KOPT-K1 (cell line): ENCODE data around the gene TRDN.

Source experiments
- H3K27ac ChIP-seq: fragments of 200-600 bp; sonication (generic); 2 replicates; pipeline ENCODE4 v1.5.1; 2016; ENCODE audit warnings: antibody characterized with exemption, mild to moderate bottlenecking, low read depth, low read length; ENCODE audit not compliant: poor library complexity, severe bottlenecking
- H3K36me3 ChIP-seq: fragments of 200-600 bp; sonication (generic); 2 replicates; pipeline ENCODE4 v1.5.1; 2017; ENCODE audit warnings: antibody characterized with exemption, mild to moderate bottlenecking, low read length, moderate library complexity; ENCODE audit not compliant: insufficient read depth
- H3K9me3 ChIP-seq: fragments of 200-600 bp; sonication (generic); 2 replicates; pipeline ENCODE4 v1.5.1; 2017; ENCODE audit warnings: antibody characterized with exemption, low read length, mild to moderate bottlenecking; ENCODE audit not compliant: insufficient read depth, poor library complexity, severe bottlenecking

Gene TRDN

GRCh38 chr6:123211777-123212545 lies 424.8 kb downstream of the TRDN start:
- no peaks in the 10 kb centered on the region for H3K9me3 ChIP-seq
- H3K36me3 ChIP-seq, result no peaks in the 10 kb centered on the region
- H3K27ac ChIP-seq, result no peak overlapping the region

GRCh38 chr6:123210645-123211044 lies 426.1 kb downstream of the TRDN start:
- no peaks in the 10 kb centered on the region for H3K36me3 ChIP-seq
- no peak overlapping the region for H3K27ac ChIP-seq
- no peaks in the 10 kb centered on the region for H3K9me3 ChIP-seq

- Histone ChIP-seq H3K27ac (no peak overlapping the region), H3K9me3 (no peaks in the 10 kb centered on the region), H3K36me3 (no peaks in the 10 kb centered on the region)
Measured at GRCh38 chr6:123207967-123208510, 428.7 kb downstream of the TRDN start.

- Histone ChIP-seq H3K27ac (no peak overlapping the region), H3K36me3 (no peaks in the 10 kb centered on the region), H3K9me3 (no peaks in the 10 kb centered on the region)
Measured at GRCh38 chr6:123203928-123204327, 432.8 kb downstream of the TRDN start.

- Histone ChIP-seq H3K9me3 (no peaks in the 10 kb centered on the region), H3K36me3 (no peaks in the 10 kb centered on the region), H3K27ac (no peak overlapping the region)
Measured at GRCh38 chr6:123201869-123202372, 434.8 kb downstream of the TRDN start.

- no peak overlapping the region for H3K27ac ChIP-seq
- no peaks in the 10 kb centered on the region for H3K36me3 ChIP-seq
- H3K9me3 ChIP-seq, result no peaks in the 10 kb centered on the region
Measured at GRCh38 chr6:123193298-123193697, 443.5 kb downstream of the TRDN start.

GRCh38 chr6:123189816-123190215 lies 446.9 kb downstream of the TRDN start:
- H3K9me3 ChIP-seq, result no peaks in the 10 kb centered on the region

GRCh38 chr6:123182998-123183397 lies 453.8 kb downstream of the TRDN start:
- Histone ChIP-seq H3K36me3 (no peaks in the 10 kb centered on the region), H3K9me3 (peaks cover 7% of the 10 kb centered on the region), H3K27ac (no peak overlapping the region)

More at GRCh38 chr6:123189816-123190215, 446.9 kb downstream of the TRDN start:
- Histone ChIP-seq H3K27ac (no peak overlapping the region), H3K36me3 (no peaks in the 10 kb centered on the region)

- H3K9me3 ChIP-seq, result no peaks in the 10 kb centered on the region
- no peaks in the 10 kb centered on the region for H3K36me3 ChIP-seq
- H3K27ac ChIP-seq, result no peak overlapping the region
Measured at GRCh38 chr6:123176706-123177105, 460.0 kb downstream of the TRDN start.

- Histone ChIP-seq H3K36me3 (no peaks in the 10 kb centered on the region), H3K27ac (no peak overlapping the region), H3K9me3 (no peaks in the 10 kb centered on the region)
Measured at GRCh38 chr6:123171341-123172115, 465.2 kb downstream of the TRDN start.

- H3K36me3 ChIP-seq, result no peaks in the 10 kb centered on the region
- H3K27ac ChIP-seq, result no peak overlapping the region
Measured at GRCh38 chr6:123169774-123170095, 467.0 kb downstream of the TRDN start.

GRCh38 chr6:123168892-123169773 lies 467.6 kb downstream of the TRDN start:
- Histone ChIP-seq H3K9me3 (no peaks in the 10 kb centered on the region), H3K27ac (no peak overlapping the region), H3K36me3 (no peaks in the 10 kb centered on the region)

More at GRCh38 chr6:123169774-123170095, 467.0 kb downstream of the TRDN start:
- H3K9me3 ChIP-seq, result no peaks in the 10 kb centered on the region

- H3K36me3 ChIP-seq, result no peaks in the 10 kb centered on the region
- no peaks in the 10 kb centered on the region for H3K9me3 ChIP-seq
- H3K27ac ChIP-seq, result no peak overlapping the region
Measured at GRCh38 chr6:123168466-123168865, 468.3 kb downstream of the TRDN start.
